Measurements from ENCODE around the gene C11orf71.

GRCh38 chr11:114392735-114393667 lies 7.3 kb downstream of the C11orf71 start:
- TF ChIP-seq CTCF (IDR thresholded peaks at IDR 0.05) (no peak), POLR2A (IDR thresholded peaks at IDR 0.05) (no peak)
